H1 (cell line): Measurements from ENCODE around the gene SMOC2. TPM values are rescaled to one million over a fixed set of nuclear protein-coding genes. Genes with fewer than 3 reads are reported as not detected.

Experiments used
- BRCA1 ChIP-seq: IDR thresholded peaks from 2 replicates; pipeline ENCODE4 v1.6.1; 2012; ENCODE audit warnings: low read depth, low read length, improper control_type of control experiment
- CBX8 ChIP-seq: fragments of 300-800, 300-1000 bp; sonication (generic); IDR thresholded peaks from 2 replicates; pipeline ENCODE4 v1.7.1; 2016; ENCODE audit warnings: low read depth, low read length, borderline replicate concordance
- CHD2 ChIP-seq: IDR thresholded peaks from 2 replicates; pipeline ENCODE4 v1.6.1; 2012; ENCODE audit warnings: low read length, improper control_type of control experiment
- EGR1 ChIP-seq: IDR thresholded peaks from 2 replicates; pipeline ENCODE4 v1.6.1; 2011; ENCODE audit warnings: low read depth, low read length, borderline replicate concordance
- MAFK ChIP-seq: IDR thresholded peaks from 2 replicates; pipeline ENCODE4 v1.6.1; 2012; ENCODE audit warnings: low read depth, mild to moderate bottlenecking, improper control_type of control experiment, low read length
- RXRA ChIP-seq: IDR thresholded peaks from 2 replicates; pipeline ENCODE4 v1.6.1; 2011; ENCODE audit warnings: low read depth, mild to moderate bottlenecking, low read length, moderate library complexity; ENCODE audit not compliant: insufficient read depth
- SAP30 ChIP-seq: fragments of 300-600 bp; sonication (generic); IDR thresholded peaks from 2 replicates; pipeline ENCODE4 v1.7.1; 2012; ENCODE audit warnings: low read length, moderate library complexity, mild to moderate bottlenecking, inconsistent platforms; ENCODE audit not compliant: insufficient read depth, insufficient replicate concordance
- ZNF274 ChIP-seq: IDR thresholded peaks from 2 replicates; pipeline ENCODE4 v1.7.0; 2012; ENCODE audit warnings: low read length, borderline replicate concordance; ENCODE audit errors: extremely low read depth
- polyA plus RNA-seq, 7 experiments: library from polyadenylated mRNA; depleted of rRNA in 3 of 7; stranded (reverse) in 5 of 7; unstranded in 2 of 7; fragments of >200 nt in 5 of 7; fragments of 200-250 nt in 2 of 7; gene quantifications; 1 replicate in 5 of 7; 2 replicates in 1 of 7; 4 replicates in 1 of 7; pipeline versions ENCODE4 v1.2.1 to v1.2.3, GENCODE V29; 2011 to 2013; ENCODE audit warnings: missing spikeins in 2 of 7, mixed read lengths in 2 of 7
- total RNA-seq: library from RNA; stranded (reverse); fragmentation: NEBNext Ultra II Directional; extraction: Animal tissue kit (Norgen Biotek cat#: 25700); gene quantifications from 2 replicates; pipeline ENCODE4 v1.2.1, GENCODE V29; 2021
- TF ChIP-seq, protein P1 (sequence below): IDR thresholded peaks from 2 replicates; pipeline ENCODE4 v1.6.1; 2012; ENCODE audit warnings: low read length, inconsistent platforms

SMOC2 gene
- total and polyA plus RNA-seq, 2 of the 8 experiments (the other 6 are each of a cell fraction or from before 2014, with no cell fraction given) = 7.7 to 8.5 TPM

- TF ChIP-seq BRCA1 (no peak), CHD2 (no peak), RXRA (no peak), CBX8 (no peak), MAFK (no peak), EGR1 (no peak), ZNF274 (no peak), SAP30 (no peak)
- TF ChIP-seq, protein P1, sequence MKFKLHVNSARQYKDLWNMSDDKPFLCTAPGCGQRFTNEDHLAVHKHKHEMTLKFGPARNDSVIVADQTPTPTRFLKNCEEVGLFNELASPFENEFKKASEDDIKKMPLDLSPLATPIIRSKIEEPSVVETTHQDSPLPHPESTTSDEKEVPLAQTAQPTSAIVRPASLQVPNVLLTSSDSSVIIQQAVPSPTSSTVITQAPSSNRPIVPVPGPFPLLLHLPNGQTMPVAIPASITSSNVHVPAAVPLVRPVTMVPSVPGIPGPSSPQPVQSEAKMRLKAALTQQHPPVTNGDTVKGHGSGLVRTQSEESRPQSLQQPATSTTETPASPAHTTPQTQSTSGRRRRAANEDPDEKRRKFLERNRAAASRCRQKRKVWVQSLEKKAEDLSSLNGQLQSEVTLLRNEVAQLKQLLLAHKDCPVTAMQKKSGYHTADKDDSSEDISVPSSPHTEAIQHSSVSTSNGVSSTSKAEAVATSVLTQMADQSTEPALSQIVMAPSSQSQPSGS = no peak
These were observed 157.5 kb downstream of the SMOC2 start (continued) for GRCh38 chr6:168598251-168599117.
